CD4-positive, alpha-beta T cell treated with Interleukin-12 subunit alpha and Interleukin-12 subunit beta, for 1 hour (primary cell): Measurements from ENCODE around the gene CDC73.
A peak's percentile ranks its signal among the peaks of the same experiment; 100 is the strongest.
"Not testable (repeated sequence)": the region's sequence is repeated elsewhere in the genome, so short reads cannot be mapped to it uniquely, and the experiment has no call there.

Experiments
- DNase-seq: peaks from one replicate; pipeline ENCODE4 v3.0.0-alpha.2; 2020

Gene CDC73

DNA sequence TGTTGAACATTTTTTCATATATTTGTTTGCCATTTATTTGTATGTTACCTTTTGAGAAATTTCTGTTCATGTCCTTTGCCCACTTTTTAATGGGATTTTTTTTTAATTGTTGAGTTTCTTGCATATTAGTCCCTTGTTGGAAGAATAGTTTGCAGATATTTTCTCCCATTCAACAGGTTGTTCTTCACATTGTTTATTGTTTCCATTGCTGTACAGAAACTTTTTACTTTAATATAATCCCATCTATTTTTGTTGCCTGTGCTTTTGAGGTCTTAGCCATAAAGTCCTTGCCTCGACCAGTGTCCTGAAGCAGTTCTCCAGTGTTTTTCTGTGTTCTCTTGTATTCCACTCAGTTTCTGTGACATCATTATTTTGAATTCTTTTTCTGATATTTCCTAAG, 118.8 kb downstream of the CDC73 start:
- no peak for DNase-seq

DNA sequence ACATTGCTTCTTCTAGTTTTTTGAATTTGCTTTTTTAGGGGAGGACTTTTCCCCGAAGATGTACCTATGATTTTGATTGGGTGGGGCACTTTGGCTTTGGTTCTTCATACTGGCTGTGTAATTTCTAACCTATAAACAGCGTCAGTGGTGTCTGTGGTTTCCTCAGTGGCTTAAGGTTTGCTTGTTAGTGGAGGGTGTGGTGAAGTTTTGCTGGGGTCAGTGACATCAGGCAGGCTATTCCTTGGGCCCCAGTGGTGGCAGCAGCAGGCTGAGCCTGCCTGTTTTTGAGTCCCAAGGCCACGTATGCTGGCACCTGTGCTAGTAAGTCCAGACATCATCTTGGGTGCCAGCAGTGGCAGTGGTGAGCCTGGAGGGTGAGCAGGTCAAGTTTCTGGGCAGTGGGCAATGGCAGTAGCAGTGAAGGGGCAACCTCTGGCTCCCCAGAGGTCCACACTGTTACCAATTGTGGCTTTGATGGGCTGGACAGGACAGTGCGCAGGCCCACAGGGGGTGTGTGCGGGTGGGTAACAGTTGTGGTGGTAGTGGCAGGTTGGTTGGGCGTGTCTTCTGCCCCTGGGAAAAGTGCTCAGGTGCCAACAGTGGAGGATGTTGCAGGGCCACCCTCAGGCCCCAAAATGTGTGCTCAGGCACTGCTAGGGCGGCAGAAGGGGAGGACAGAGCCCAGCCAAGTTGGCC, 119.4 kb downstream of the CDC73 start:
- peak; percentile 12 for DNase-seq

DNA sequence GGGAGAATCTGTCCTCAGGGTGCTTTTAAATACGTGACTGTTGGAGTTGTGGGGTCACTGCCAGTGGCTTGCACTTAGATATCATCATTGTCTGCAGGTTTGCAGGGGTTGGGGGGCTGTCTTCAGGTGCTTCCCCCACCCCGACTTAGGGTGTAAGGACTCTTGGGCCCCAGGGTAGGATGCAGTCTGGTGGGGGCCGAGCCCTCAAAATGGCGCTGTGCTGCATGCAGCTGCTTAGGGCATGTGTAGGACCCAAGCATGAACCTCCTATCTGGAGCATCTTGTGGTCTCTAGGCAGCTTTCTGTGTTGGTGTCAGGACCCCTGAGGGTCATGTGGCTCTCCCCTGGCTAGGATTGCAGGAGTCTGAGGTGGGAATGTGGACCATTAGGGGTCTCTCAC, 120.2 kb downstream of the CDC73 start:
- DNase-seq, result no peak

DNA sequence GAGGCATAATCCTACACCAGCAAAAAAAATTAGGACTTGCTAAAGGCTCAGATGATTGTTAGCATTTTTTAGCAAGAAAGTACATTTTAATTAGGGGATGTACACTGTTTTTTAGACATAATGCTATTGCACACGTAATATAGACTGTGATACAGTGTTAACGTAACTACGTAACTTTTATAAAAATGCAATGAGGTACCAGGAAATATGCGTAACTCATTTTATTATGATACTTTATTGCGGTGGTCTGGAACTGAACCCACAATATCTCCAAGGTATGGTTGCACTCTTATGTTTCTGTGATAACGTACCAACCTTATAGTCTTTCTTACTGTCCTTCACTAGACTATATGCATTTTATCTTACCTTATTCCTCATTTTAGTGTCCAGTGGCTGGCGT, 127.4 kb downstream of the CDC73 start:
- DNase-seq, result no peak

DNA sequence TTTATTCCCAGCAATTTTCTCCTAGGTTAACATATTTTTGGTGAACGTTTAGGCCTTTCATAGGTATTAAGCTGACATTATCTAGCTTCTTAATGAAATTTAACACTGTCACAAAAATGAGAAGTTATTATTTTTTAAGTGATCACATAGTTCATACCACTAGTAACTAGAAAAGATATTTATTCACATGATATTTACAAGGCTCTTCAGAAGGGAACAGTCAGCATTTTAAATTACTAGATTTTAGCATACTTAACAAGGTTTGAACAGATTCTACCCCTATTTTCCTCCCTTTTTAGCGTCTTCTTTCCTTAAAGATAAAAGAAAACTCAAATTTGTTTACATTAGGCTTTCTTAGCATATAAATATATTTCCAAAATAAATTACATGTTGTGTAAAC, 130.1 kb downstream of the CDC73 start:
- DNase-seq, result no peak

DNA sequence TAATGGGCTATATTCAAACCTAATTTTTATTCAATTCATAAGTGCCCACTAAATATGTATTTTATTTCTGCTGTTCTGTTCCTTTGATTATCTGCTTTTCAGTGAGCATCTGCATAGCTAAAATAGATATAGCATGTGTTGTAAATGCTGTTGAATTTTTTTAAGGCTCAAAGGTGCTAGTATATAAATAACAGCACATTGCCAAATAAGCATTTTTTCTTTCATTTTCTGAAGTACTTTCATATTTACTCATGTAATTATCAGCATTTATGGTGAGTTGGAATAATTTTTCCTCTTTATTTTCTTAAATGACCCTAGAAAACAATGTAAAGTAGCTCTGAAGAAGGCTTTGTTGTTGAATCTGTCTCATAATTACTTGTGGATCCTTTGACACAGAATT, 134.2 kb downstream of the CDC73 start:
- no peak for DNase-seq

DNA sequence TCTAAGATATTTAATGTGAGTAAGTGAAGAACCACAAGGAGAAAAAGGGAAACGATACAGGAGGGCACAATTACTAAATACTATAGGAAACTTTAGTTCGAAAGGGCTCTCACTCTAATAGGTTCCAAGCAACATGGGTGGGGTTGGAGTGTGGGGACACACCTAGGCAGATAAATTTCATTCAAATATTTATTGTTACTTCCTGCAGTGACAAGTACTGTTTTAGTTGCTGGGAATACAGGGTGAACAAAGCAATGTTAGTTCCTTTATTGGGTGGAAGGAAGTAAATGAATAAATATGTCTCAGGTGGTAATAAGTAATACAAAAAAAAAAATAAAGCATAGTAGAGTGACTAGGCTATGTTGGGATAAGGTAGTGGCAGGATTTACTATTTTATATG, 137.8 kb downstream of the CDC73 start:
- no peak for DNase-seq

DNA sequence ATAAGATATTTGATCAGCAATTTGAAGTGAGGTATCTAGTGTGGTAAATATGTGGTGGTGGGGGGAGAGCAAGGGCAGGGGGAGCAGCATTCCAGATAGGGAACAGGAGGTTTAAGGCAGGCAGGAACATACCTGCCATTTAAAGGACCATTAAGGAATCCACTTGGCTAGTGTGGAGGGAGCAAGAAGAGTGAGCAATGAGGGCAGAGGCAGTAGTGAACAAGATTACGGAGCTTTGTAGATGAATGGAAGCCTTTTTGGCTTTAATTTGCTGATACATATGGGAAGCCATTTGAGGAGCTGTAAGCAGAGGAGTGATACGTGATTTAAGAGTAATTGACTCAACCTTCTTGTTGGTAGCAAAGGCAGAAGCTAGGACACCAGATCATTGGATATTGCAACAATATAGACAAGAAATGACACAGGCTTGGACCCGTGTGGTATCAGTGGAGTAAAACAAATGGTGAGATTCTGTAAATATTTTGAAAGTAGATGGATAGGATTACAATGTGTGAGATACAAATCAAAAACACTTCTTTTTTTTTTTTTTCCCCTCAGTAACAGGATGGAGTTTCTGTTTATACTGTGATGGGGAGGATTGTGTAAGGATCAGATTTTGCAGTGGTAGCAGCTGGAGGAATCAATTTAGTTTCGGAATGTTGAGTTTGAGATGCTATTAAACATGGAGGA, 138.4 kb downstream of the CDC73 start:
- DNase-seq, result no peak

DNA sequence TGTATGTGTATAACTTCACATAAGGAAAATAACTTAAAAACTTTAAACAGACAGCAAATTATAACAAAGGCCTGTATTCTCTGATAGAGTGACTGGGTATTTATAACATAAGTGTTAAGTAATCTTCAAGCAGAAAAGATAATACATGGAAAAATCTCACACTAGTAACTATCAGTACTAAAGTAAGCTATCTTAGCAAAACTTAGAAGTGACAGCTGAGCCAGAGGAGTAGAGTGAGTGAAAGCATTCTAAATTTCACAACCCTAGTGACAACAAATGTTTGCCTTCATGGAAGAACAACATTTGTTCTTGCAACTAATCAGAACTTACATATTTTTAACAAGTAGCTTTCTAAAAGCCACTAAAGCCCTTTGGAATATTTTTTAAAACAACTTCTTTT, 139.1 kb downstream of the CDC73 start:
- DNase-seq, result no peak

DNA sequence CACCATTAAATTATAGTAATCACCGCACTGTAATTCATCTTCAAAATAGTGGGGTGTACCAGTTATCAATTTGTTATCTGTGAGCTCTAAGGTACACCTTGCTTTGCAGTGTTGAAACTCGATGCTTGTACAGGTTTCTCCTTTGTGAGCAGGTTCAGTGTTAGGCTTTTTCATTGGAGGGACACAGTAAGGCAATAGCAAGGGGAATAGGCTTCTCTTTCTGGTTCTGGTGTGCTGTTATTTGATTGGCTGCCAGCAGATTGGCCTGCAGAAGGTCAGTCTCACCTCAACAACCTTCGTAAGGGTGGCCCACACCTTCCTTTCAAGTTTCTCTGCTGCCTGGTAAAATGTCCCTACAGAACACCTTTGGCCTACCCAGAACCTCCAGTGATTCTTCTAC, 140.8 kb downstream of the CDC73 start:
- no peak for DNase-seq

DNA sequence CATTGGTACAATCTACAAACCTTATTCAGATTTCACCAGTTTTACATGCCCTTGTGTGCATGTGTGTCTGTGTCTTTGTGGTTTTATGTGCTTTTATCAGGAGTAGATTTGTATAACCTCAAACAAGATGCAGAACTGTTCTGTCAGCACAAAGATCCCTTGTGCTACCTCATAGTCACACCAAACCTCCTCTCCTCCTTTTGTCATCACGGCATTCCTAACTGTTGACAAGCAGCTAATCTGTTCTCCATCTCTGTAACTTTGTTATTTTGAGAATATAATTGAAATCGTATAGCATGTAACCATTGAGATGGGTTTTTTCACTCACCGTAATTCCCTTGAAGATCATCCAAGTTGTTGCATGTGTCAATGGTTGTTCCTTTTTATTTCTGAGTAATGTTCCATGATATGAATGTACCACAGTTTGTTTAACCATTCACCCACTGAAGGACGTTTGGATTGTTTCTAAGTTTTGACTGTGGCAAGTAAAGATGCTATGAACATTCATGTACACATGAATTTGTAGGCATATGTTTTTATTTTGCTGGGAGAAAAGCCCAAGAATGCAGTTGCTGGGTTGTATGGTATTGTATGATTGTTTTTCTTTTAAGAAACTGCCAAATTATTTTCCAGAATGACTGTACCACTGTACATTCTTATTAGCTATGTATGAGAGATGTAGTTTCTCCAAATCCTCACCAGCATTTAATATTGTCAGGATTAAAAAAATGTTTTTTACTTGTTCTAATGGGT, 142.7 kb downstream of the CDC73 start:
- no peak for DNase-seq

DNA sequence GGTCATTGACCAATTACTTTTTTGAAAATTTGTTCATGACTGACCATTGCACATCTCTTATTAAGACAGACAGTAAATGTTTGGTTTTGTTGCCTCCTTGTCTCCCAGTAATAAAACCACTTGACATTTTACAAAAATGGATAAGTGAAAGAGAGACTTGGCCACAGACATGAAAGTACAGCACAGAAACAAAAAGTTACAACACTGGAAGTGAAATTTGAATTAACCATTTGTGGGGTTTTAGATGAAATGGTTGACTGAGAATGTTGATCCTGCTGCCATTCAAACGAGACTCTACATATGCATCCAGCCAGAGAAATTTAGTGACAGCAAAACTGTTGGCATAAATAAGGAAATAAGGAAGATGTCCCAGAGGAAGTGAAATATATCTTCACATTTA, 143.9 kb downstream of the CDC73 start:
- no peak for DNase-seq

DNA sequence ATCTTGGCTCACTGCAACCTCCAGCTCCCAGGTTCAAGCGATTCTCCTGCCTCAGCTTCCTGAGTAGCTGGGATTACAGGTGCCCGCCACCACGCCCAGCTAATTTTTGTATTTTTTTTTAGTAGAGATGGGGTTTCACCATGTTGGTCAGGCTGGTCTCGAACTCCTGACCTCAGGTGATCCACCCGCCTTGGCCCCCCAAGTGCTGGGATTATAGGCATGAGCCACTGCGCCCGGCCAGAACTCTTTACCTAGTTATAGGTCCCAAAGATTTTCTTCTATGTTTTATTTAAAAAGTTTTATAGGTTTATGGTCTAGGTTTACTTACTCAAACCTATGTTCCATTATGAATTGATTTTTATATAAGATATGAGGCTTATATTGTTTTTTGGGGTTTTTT, 145.0 kb downstream of the CDC73 start:
- not testable (repeated sequence) for DNase-seq

DNA sequence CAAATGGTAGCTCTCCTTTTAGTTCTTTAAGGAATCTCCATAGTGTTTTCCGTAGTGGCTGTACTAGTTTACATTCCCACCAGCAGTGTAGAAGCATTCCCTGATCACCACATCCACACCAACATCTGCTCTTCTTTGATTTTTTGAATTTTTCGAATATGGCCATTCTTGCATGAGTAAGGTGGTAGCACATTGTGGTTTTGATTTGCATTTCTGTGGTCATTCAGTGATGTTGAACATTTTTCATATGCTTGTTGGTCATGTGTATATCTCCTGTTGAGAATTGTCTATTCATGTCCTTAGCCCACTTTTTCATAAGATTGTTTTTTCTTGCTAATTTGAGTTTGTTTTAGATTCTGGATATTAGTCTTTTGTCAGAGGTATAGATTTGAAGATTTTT, 149.2 kb downstream of the CDC73 start:
- DNase-seq, result no peak

DNA sequence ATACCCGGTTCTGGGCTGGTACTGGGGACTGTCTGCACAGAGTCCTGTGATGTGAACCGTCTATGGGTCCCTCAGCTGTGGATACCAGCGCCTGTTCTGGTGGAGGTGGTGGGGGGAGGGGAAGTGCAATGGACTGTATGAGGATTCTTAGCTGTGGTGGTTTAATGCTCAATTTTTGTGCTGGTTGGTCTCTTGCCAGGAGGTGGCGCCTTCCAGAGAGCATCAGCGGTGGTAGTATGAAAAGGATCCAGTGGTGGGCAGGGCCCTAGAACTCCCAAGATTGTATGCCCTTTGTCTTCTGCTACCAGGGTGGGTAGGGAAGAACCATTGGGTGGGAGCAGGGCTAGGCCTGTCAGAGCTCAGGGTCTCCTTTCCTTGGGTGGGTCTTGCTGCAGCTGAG, 153.9 kb downstream of the CDC73 start:
- DNase-seq, result no peak

DNA sequence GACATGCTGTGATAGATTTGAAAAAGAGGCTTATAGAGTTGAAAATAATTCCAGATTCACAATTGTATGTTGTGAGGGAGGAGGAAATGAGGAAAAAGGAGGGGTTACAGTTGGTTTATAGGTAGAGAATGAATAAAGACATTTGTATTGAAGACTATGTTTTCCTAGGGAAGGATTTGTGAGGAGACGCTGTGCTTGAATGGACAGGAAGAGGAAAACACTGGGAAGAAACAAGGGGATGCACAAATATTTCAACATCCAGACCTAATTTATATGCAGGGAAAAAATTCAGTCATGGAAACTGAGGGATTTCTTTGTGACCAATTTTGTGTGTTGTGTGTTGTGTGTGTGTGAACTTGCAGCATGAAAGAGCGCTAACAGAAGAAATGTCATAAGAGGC, 157.1 kb downstream of the CDC73 start:
- no peak for DNase-seq

DNA sequence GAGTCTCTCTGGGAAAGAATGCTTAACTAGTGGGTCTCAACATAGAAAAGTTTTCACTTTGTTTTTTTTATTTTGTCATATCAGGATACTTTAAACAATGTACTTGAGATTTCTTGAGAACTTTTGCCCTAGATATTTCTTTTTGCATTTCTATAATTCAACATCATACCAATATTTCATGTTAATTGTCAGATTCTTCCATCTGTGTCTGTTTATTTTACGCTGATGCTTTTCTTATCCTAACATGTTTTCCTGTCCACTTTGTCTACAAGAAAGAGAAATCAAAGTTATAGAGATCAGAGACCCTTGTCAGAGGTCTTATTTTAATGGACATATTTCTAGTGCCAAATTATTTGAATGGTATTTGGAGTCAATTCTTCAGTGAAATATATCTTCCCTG, 160.1 kb downstream of the CDC73 start:
- DNase-seq, result no peak

DNA sequence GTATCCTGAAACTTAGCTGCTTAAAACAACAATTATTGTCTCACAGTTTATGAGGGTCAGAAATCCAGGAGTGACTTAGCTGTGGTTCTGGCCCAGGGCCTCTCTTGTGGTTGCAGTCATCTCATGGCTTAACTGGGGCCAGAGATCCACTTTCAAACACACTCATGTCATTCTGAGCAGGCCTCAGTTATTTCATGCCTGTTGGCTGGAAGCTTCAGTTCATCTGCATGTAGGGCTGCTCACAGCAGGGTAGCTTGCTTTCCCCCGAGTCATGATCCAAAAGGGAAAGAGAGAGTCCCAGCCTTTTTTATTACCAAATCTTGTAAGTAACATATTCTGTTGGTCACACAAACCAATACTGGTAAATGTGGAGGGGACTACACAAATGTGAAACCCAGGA, 161.2 kb downstream of the CDC73 start:
- DNase-seq, result no peak

DNA sequence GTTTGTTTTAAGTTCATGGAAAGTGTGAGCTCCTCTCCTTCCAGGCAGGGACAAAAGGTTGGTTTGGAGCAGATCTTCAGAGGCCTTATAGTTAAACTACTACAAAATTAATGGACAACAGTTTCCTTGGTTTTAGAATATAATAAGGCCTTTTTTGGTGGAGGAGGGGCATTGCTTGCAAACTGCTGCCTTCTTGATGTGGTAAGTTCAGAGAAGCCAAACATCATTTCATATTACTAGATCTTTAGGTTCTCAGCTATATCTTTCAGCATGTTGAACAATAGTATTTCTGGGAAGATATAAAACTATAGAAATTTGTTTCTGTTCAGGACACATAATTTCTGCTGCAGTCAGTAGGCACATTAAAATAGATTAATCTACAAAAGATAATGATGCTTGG, 162.4 kb downstream of the CDC73 start:
- DNase-seq, result no peak

DNA sequence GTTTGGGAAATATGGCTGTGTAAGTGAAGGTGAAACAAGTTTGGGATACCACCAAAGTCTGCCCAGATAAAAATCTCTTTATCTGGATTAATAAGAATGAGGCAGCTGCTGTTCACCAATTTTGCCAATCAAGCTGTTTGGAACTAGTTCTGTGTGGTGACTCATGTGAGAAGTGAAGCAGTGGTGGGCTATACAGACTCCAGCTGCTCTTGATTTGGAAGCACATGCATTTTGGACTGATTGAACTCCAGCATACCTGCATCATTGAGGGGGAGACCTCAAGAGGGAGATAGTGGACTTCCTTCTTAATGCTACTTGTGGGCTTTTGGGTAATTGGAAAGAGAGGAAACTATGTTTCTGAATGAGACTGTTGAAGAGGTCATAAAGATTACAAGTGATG, 163.8 kb downstream of the CDC73 start:
- DNase-seq, result no peak

DNA sequence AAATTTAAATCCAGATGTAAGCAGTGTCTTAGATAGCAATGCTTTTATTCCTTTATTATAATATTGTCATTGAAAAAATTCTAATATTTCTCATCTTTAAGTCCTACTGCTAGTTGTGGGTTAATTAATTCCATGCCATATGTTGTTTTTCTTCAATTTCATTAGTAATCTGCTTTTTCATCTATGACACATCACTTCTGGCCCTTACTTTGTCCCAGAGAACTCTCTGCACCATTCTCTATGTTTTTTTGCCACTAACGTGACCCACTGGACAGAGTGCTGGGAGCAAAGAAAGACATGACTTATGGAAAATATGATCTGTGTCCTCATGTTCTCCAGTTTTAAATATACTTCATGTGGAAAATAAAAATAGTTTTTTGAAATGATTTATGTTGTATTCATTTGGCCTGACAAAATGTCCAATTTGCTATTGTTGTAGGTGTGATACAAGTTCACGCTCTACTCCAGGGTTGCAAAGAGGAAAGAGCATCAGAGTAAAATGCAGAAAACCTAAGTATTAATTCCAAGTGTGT, 166.8 kb downstream of the CDC73 start:
- DNase-seq, result not testable (repeated sequence)

DNA sequence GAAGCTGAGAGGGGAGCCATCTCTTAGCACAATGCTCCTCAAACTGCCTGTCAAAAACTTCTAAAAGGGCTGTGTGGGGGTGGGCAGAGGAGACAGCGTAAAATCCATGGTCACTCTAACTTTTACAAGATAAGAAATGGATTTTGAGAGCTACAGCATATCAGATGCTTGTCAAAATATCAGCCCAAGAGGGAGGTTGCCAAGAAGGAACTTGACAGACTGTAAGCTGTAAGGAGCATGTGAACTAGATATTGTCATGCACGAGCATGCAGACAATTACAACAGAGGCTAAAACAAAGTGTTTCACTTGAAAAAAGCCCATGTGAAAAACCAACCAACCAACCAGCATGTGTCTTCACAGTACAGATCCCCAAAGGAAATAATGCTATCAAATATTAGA, 171.9 kb downstream of the CDC73 start:
- DNase-seq, result no peak

DNA sequence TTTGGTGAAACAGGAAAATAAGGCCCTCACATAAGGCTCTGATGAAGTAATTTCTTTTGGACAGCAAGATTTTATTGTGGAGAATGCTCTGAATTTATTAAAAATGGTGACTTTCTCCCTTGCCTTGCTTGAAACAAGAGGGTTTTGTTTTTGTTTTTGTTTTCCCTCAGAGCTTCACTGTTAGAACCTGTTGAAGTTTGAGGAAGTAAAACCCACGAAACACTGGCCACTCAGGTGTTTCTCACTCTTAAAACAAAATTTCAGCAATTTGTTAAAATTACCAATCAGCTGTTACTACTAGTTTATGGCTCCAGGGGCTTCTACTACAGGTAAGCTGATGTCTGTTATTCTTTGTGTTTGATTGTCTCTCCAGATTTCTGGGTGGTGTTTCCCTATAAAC, 177.2 kb downstream of the CDC73 start:
- no peak for DNase-seq

DNA sequence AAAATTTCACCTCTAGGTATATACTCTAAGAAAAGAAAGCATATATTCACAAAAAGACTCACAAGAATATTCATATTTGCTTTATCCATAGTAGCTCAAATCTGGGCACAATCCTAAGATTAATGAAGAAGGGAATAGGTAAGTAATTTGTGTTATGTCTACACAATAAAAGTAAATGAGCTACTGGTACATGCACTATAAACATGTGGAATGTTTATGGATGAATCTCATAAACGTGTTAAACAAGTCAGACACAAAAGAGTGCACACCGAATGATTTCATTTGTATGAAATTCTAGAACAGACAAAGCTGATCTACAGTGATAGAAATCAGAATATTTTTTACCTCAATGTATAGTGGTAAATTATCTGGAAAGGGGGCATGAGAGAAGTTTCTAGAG, 179.9 kb downstream of the CDC73 start:
- no peak for DNase-seq
